Activated CD4-positive, CD25-positive, alpha-beta regulatory T cell treated with anti-CD3 and anti-CD28 coated beads, Interleukin-2, amount 50 U/mL, for 72 hours (primary cell): ENCODE data around the gene MARCHF9.
A peak's percentile ranks its signal among the peaks of the same experiment; 100 is the strongest.

ENCODE experiments used
- DNase-seq: peaks from one replicate; pipeline ENCODE4 v3.0.0; 2021

The MARCHF9 gene

GRCh38 chr12:57739387-57739786 lies 15.5 kb upstream of the MARCHF9 start:
- DNase-seq = no peak

- no peak for DNase-seq
These were observed 14.9 kb upstream of the MARCHF9 start for GRCh38 chr12:57739914-57740538.

- peak; percentile 66 for DNase-seq
These were observed 14.1 kb upstream of the MARCHF9 start for GRCh38 chr12:57740656-57741412.

GRCh38 chr12:57741413-57741789 lies 13.5 kb upstream of the MARCHF9 start:
- DNase-seq = no peak

GRCh38 chr12:57741844-57742738 lies 12.8 kb upstream of the MARCHF9 start:
- peak; percentile 67 for DNase-seq

GRCh38 chr12:57743769-57744168 lies 11.1 kb upstream of the MARCHF9 start:
- DNase-seq = no peak

- peak; percentile 66 for DNase-seq
These were observed 10.6 kb upstream of the MARCHF9 start for GRCh38 chr12:57744194-57744776.

- DNase-seq = peak; percentile 85
These were observed 10.0 kb upstream of the MARCHF9 start, which contains the start of gene TSPAN31 for GRCh38 chr12:57744777-57745484. TSPAN31 (plus strand) TSS chr12:57745039; CDS start chr12:57745155, 116 bp downstream.

GRCh38 chr12:57745485-57745881 lies 9.4 kb upstream of the MARCHF9 start:
- no peak for DNase-seq

- DNase-seq = no peak
These were observed 8.9 kb upstream of the MARCHF9 start for GRCh38 chr12:57746025-57746424.

GRCh38 chr12:57749061-57749460 lies 5.8 kb upstream of the MARCHF9 start:
- DNase-seq = no peak

- DNase-seq = no peak
These were observed 4.1 kb upstream of the MARCHF9 start for GRCh38 chr12:57750561-57751431.

GRCh38 chr12:57751432-57751787 lies 3.5 kb upstream of the MARCHF9 start:
- no peak for DNase-seq

GRCh38 chr12:57751788-57752667 lies 2.9 kb upstream of the MARCHF9 start, which contains the start of gene CDK4:
CDK4 (minus strand) TSS chr12:57752310; CDS start chr12:57751717, 593 bp downstream.
- DNase-seq = peak; percentile 96

GRCh38 chr12:57752668-57753000 lies 2.3 kb upstream of the MARCHF9 start:
- no peak for DNase-seq

GRCh38 chr12:57753756-57754337 lies 1.1 kb upstream of the MARCHF9 start:
- no peak for DNase-seq

GRCh38 chr12:57755194-57755453 lies 221 bp downstream of the MARCHF9 start:
- DNase-seq = no peak

GRCh38 chr12:57755454-57756372 lies 810 bp downstream of the MARCHF9 start:
- no peak for DNase-seq
